Hematopoietic multipotent progenitor cell treated with erythropoietin and hydrocortisone succinate and interleukin-3 and kit ligand, for 8 days (in vitro differentiated cells): ENCODE results near the gene FGFRL1.
A peak's percentile ranks its signal among the peaks of the same experiment; 100 is the strongest.

Source experiments
- DNase-seq: peaks from one replicate; pipeline ENCODE4 v3.0.0-alpha.2; 2015

The FGFRL1 gene

GRCh38 chr4:1009542-1010394, 1.7 kb upstream of the FGFRL1 start:
- peak; percentile 51 for DNase-seq

DNA sequence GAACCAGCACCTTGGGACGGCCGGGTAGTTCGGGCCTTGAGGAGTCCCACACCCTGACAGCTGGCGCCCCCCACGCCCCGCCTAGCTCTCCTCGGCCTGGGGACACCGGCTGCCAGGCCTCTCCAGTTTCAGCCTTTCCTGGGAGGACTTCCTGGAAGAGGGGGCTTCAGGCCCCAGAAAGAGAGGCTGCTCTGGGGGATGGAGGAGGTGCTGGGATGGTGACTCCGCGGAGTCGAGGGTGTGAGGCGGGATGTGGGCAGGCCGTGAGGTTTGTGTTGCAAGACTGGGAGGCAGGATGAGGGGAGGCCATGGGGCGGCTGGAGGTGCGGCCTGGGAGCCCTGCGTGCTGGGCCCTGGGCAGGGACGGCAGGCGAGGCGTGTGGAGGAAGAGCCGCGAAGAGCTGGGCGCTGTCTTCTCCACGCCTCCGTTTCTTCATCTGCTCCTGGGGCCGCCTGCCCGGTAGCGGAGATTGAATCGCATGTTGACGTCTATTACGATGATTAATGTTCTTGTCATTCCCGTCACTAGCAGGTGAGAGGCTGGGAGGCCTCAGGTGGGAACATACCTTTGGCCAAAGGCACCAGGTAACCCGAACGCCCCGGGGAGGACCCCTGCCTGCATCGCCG, 918 bp upstream of the FGFRL1 start:
- peak; percentile 62 for DNase-seq

GRCh38 chr4:1011666-1012033, 224 bp downstream of the FGFRL1 start:
- no peak for DNase-seq

DNA sequence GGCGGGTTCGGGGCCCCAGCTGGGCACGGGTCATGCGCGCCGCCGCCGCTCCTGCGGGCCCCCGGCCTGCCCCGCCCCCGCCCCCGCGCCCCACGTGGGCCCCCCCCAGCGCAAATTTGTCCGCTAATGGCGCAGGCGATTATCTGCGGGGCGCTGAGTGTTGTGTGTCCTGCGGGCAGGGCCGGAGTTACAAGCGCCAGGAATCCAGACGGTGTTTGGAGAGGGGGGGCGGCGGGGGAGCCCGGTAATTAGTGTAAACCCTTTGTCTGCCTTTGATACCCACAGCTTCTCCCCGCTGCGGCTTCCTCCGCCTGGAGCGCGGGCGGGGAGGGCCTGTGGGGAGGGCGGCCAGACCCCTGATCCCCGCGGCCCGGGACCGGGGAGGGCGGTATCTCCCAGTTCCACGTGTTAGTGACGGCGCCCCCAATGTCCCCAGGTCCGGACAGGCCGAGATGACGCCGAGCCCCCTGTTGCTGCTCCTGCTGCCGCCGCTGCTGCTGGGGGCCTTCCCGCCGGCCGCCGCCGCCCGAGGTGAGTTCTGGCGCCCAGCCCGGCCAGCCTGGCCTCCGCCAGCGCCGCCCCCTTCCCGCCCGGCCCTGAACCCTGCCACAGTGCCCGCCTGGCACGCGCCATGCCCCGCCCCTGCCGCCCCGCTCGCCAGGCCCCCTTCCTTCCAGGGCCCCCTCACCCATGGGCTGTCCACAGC, 761 bp downstream of the FGFRL1 start:
- peak; percentile 69 for DNase-seq

DNA sequence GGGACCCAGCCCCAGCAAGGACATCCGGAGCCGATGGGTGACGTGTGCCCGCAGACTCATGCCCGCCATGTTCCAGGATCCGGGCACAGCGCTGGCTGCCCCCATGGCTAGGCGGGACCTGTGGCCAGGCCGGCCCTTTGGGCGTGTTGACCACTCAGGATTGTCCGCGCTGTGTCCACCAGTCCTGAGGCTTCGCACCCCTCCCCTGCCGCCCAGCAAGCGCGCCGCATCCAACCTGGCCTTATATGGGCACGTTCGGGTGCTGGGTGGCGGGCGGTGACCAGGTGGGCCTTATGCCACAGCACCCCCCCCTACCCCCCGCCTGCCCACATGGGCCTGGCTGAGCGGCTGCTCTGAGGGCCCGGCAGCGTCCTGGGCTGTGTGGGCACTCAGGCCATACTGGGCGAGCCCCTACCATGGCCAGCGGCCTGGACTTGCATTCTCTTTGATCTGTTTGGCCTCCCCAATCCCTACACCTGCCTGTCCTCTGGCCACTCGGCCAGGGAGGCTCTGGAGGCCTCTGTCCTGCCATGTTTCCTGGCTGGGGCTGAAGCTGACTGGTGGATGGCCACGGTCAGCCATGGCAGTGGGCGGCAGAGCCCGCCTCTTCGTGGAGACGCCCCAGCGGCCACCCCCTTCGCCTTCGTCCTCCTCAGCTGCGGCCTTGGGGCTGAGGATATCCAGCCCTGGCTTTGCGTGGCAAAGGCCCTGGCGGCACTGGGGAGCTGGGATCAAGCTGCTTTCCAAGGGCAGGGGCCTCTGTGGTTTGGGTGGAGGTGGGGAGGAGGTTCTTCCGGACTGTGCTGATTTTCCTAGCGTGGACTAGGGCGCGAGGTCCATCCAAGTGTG, 2.0 kb downstream of the FGFRL1 start:
- DNase-seq, result no peak

- DNase-seq, result no peak
Measured at GRCh38 chr4:1014291-1015167, 3.1 kb downstream of the FGFRL1 start.

DNA sequence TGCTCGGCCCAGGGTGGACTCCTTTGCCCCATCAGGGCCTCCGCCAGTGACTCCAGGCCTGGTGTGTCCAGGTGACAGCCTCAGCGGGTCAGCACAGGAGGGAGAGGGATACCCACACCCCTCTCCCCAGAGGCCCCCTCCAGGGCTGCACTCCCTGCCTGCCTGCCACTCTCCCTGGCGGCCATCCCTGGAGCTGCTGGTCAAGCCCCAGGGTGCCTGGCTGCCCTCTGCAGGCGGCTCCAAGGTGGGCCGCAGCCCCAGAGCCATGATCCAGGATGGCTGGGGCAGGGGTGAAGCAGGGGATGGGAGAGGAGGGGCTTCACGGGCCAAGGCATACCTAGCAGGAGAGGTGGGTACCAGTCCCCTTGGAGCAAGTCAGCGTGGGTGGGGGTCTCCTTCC, 3.8 kb downstream of the FGFRL1 start:
- no peak for DNase-seq

GRCh38 chr4:1015746-1016145, 4.3 kb downstream of the FGFRL1 start:
- DNase-seq, result no peak

DNA sequence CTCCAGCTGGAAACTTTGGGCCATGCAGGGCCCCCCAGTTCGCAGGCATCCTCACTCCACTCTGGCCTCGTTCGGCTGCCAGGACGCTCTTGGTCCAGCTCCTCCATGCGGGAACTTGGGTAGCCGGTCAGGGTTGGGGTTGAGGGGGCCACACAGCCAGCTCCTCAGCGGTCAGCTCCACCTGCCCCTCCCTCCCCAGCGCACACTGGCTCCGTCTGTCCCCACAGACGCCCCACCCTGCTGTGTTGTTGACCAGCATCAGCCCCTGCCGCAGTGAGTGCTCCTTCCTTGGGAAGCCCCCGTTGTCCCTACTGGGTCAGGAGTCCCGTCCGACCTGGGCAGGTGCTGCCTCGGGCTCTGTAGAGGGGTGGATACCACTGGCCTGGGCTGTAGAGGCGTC, 5.8 kb downstream of the FGFRL1 start:
- DNase-seq, result no peak

DNA sequence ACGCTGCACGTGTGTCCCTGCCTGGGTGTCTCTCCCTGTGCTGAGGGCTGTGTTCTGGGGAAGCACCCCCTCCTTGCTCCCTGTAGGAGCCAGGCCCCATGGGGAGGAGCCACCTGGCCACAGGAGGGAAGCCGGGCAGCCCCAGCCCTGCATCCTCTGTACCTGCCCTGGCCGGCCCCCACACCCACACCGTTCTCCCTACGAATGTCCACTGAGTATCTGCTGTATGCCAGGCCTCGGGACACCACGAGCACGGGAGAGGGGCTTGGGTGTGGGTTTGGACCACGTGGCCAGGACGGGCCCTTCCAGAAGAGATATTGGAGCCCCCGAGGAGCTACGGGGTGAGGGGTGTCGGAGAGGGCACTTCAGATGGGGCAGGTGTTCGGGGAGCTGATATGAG, 6.3 kb downstream of the FGFRL1 start:
- no peak for DNase-seq

DNA sequence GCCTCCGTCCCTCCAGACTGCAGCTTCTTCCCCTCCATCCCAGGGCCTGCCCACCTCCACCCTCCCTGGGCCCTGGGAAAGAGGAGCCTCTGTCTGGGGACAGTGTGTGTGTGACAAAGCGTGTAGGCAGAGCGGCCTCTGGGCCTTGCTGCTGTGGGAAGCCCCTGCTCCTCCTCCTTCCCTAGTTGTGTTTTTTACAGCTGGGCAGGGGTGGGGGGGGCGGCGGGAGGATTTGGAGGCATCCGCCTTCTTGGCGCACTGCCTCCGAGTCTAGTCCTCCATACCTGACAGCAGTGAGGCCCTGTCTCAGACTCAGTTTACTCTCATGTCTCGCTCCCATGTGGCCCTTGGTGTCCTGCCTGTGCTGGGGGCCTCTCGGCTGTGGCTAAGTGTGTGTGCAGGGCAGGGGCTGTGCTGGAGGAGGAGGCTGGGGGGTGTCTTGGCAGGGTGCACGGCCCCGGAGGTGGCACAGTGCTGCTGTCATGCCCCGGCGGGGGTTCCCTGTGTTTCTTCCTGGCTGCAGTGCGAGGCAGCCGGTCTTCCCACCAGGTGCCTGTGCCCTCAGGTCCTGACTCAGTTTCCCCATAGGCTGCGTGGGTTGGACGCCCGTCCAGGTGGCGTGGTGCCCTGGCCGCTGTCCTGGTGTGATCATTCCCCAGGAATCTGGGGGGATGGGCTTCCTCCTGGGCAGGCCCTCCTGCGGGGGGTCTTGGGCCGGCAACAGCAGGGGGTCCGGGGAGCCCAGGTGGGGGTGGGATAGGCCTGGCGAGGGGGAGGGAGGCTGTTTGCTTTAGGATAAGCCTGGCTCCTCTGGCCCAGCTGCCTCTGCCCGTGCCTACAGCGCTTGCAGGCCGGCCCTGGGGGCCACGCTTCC, 7.0 kb downstream of the FGFRL1 start:
- no peak for DNase-seq

DNA sequence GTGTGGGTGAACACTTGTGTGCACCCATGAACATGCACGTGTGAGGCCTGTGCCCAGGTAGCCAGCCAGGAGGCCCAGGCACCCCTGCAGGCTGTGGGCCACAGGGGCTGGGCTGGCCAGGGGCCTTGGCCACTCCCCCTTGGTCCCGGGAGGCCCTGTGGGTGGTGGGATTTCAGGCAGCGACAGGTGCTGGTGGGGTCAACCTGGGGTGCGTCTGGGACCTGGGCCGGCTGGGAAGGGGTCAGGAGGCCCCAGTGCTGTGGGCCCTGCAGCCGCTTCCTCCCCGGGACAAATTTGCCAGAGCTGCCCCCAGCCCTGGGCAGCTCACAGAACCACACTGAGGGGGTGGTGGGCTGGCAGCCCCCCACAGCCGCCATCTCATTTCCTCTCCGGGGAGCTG, 7.9 kb downstream of the FGFRL1 start:
- no peak for DNase-seq

DNA sequence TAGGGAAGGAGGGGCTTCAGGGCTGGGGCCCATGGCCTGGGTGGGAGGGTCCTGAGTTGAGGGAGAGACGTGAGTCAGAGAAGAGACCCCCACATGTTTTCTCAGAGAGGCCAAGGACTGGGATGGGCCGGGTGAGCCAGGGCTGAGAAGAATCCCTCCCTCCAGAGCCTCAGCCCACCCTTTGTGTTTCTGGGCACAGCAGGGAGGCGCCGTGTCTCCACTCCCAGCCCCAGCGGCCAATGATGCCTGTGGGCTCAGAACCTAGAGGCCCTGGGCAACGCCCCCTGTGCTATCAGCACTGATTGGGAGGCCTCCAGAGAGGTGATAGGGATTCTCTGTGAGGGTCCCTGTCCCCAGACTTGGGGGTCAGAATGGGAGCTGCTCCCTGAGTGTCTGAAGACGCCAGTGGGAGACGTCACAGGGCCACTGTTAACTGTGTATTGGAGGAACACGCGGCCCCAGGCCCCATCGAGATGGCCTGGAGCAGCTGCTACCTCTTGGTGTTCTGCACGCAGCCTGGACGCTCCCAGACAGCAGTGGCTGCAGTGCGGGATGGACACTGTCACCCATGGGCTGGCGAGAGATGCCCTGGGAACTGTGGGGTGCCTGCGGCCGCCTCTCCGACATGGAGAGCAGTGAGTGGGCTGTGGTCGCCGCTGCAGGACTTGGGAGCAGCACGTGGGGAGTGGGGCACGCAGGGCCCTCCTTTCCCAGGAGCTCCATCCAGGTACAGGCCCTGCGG, 8.5 kb downstream of the FGFRL1 start:
- DNase-seq, result no peak

- DNase-seq, result no peak
Measured at GRCh38 chr4:1021386-1022050, 10.1 kb downstream of the FGFRL1 start.

GRCh38 chr4:1022051-1022738, 10.8 kb downstream of the FGFRL1 start:
- no peak for DNase-seq

- no peak for DNase-seq
Measured at GRCh38 chr4:1022739-1023066, 11.3 kb downstream of the FGFRL1 start.

GRCh38 chr4:1023075-1023640, 11.7 kb downstream of the FGFRL1 start:
- DNase-seq, result no peak

DNA sequence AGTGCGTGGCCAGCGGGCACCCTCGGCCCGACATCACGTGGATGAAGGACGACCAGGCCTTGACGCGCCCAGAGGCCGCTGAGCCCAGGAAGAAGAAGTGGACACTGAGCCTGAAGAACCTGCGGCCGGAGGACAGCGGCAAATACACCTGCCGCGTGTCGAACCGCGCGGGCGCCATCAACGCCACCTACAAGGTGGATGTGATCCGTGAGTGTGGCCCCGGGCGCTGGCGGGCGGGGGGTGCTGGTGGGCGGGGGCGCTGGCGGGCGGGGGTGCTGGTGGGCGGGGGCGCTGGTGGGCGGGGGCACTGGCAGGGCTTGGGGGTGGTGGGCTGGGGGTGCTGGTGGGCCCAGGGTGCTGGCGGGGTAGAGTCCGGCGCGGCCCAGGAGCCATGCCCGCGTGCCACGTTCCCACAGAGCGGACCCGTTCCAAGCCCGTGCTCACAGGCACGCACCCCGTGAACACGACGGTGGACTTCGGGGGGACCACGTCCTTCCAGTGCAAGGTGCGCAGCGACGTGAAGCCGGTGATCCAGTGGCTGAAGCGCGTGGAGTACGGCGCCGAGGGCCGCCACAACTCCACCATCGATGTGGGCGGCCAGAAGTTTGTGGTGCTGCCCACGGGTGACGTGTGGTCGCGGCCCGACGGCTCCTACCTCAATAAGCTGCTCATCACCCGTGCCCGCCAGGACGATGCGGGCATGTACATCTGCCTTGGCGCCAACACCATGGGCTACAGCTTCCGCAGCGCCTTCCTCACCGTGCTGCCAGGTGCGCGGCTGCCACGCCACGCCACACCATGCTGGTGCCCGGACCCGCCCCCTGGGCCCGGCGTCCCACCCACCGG, 12.7 kb downstream of the FGFRL1 start:
- DNase-seq, result no peak
